ENCODE measurements around the gene UNC45A.

The UNC45A gene

GRCh38 chr15:90911906-90912769 lies 22.9 kb upstream of the UNC45A start:
- Histone ChIP-seq H3K4me3 (ENCODE audit: low read depth, low read length) (no peak overlapping the region), H3K9me3 (ENCODE audit: severe bottlenecking) (no peaks in the 10 kb centered on the region), H3K27ac (no peak overlapping the region), H3K36me3 (no peaks in the 10 kb centered on the region), H3K27me3 (ENCODE audit: insufficient read depth, low read depth, severe bottlenecking) (peaks cover 11% of the 10 kb centered on the region)
- DNase-seq = no peak
- TF ChIP-seq CTCF (IDR thresholded peaks at IDR 0.05; ENCODE audit: low read depth, low read length) = no peak

GRCh38 chr15:90912770-90913075 lies 22.4 kb upstream of the UNC45A start:
- TF ChIP-seq CTCF (IDR thresholded peaks at IDR 0.05; ENCODE audit: low read depth, low read length) = no peak
- H3K9me3 ChIP-seq (ENCODE audit: severe bottlenecking) = no peaks in the 10 kb centered on the region
- H3K36me3 ChIP-seq = no peaks in the 10 kb centered on the region
- no peak overlapping the region for H3K27ac ChIP-seq
- no peak overlapping the region for H3K4me3 ChIP-seq (ENCODE audit: low read depth, low read length)
- DNase-seq = no peak
- peaks cover 5% of the 10 kb centered on the region for H3K27me3 ChIP-seq (ENCODE audit: insufficient read depth, low read depth, severe bottlenecking)

GRCh38 chr15:90913398-90913944 lies 21.6 kb upstream of the UNC45A start:
- H3K9me3 ChIP-seq (ENCODE audit: severe bottlenecking) = no peaks in the 10 kb centered on the region
- H3K27me3 ChIP-seq (ENCODE audit: insufficient read depth, low read depth, severe bottlenecking) = no peaks in the 10 kb centered on the region
- H3K4me3 ChIP-seq (ENCODE audit: low read depth, low read length) = no peak overlapping the region
- no peaks in the 10 kb centered on the region for H3K36me3 ChIP-seq
- H3K27ac ChIP-seq = no peak overlapping the region
- DNase-seq = no peak
- TF ChIP-seq CTCF (IDR thresholded peaks at IDR 0.05; ENCODE audit: low read depth, low read length) = no peak

- H3K4me3 ChIP-seq (ENCODE audit: low read depth, low read length) = no peak overlapping the region
- H3K9me3 ChIP-seq (ENCODE audit: severe bottlenecking) = no peaks in the 10 kb centered on the region
- no peaks in the 10 kb centered on the region; the same call in 1 of the 2 replicates for H3K36me3 ChIP-seq
- no peak overlapping the region for H3K27ac ChIP-seq
- no peak for DNase-seq
- TF ChIP-seq CTCF (IDR thresholded peaks at IDR 0.05; ENCODE audit: low read depth, low read length) = no peak
- no peaks in the 10 kb centered on the region for H3K27me3 ChIP-seq (ENCODE audit: insufficient read depth, low read depth, severe bottlenecking)
Measured at GRCh38 chr15:90914305-90915080, 20.6 kb upstream of the UNC45A start.

GRCh38 chr15:90915216-90915807 lies 19.8 kb upstream of the UNC45A start:
- H3K9me3 ChIP-seq (ENCODE audit: severe bottlenecking) = no peaks in the 10 kb centered on the region
- no peaks in the 10 kb centered on the region for H3K27me3 ChIP-seq (ENCODE audit: insufficient read depth, low read depth, severe bottlenecking)
- H3K4me3 ChIP-seq (ENCODE audit: low read depth, low read length) = no peak overlapping the region
- no peaks in the 10 kb centered on the region; the same call in 1 of the 2 replicates for H3K36me3 ChIP-seq
- H3K27ac ChIP-seq = no peak overlapping the region
- no peak for TF ChIP-seq CTCF (IDR thresholded peaks at IDR 0.05; ENCODE audit: low read depth, low read length)
- no peak for DNase-seq
